Astrocyte (in vitro differentiated cells and primary cell): Measurements from ENCODE around the gene ASB16. TPM values are rescaled to one million over a fixed set of nuclear protein-coding genes. Genes with fewer than 3 reads are reported as not detected.

Source experiments
- DNase-seq: peaks from one replicate; pipeline ENCODE4 v3.0.0-alpha.2; 2010; ENCODE audit warnings: low read depth
- FAIRE-seq: peaks from 2 replicates; lab custom pipeline; 2011; peaks lifted over from hg19 to GRCh38; lab: Jason Lieb, UNC
- H2AFZ ChIP-seq: 2 replicates; pipeline ENCODE4 v1.6.0; 2012; ENCODE audit warnings: low read depth, low read length, inconsistent platforms
- H3K27ac ChIP-seq: 2 replicates; pipeline ENCODE4 v1.5.1; 2011; ENCODE audit warnings: low read depth, low read length, inconsistent platforms
- H3K27me3 ChIP-seq: 2 replicates; pipeline ENCODE4 v1.6.0; 2011; ENCODE audit warnings: low read length, inconsistent platforms; ENCODE audit not compliant: insufficient read depth
- H3K36me3 ChIP-seq: 2 replicates; pipeline ENCODE4 v1.5.1; 2011; ENCODE audit warnings: low read length, inconsistent platforms; ENCODE audit not compliant: insufficient read depth
- H3K4me1 ChIP-seq: 2 replicates; pipeline ENCODE4 v1.5.1; 2011; ENCODE audit warnings: low read length, inconsistent platforms; ENCODE audit not compliant: insufficient read depth
- H3K4me2 ChIP-seq: 2 replicates; pipeline ENCODE4 v1.6.0; 2012; ENCODE audit warnings: low read length, inconsistent platforms
- H3K4me3 ChIP-seq: 2 replicates; pipeline ENCODE4 v1.5.1; 2011; ENCODE audit warnings: low read depth, mild to moderate bottlenecking, low read length, inconsistent platforms; ENCODE audit not compliant: insufficient read depth
- H3K79me2 ChIP-seq: 2 replicates; pipeline ENCODE4 v1.6.0; 2012; ENCODE audit warnings: mild to moderate bottlenecking, low read length, inconsistent platforms; ENCODE audit not compliant: insufficient read depth
- H3K9ac ChIP-seq: 2 replicates; pipeline ENCODE4 v1.6.0; 2012; ENCODE audit warnings: mild to moderate bottlenecking, low read length, inconsistent platforms
- H3K9me3 ChIP-seq: 2 replicates; pipeline ENCODE4 v1.5.1; 2012; ENCODE audit warnings: low read depth, mild to moderate bottlenecking, low read length, inconsistent platforms; ENCODE audit not compliant: insufficient read depth
- H4K20me1 ChIP-seq: 2 replicates; pipeline ENCODE4 v1.6.0; 2012; ENCODE audit warnings: low read length, inconsistent platforms; ENCODE audit not compliant: insufficient read depth
- H3K27ac Mint-ChIP-seq: one replicate; pipeline ENCODE4 v1.8.0; 2021; ENCODE audit warnings: mild to moderate bottlenecking, mixed read lengths; ENCODE audit not compliant: unreplicated experiment
- H3K27me3 Mint-ChIP-seq: one replicate; pipeline ENCODE4 v1.8.0; 2021; ENCODE audit warnings: low read depth, mixed read lengths; ENCODE audit not compliant: unreplicated experiment
- H3K36me3 Mint-ChIP-seq: one replicate; pipeline ENCODE4 v1.8.0; 2021; ENCODE audit warnings: low read depth, mixed read lengths; ENCODE audit not compliant: unreplicated experiment
- H3K4me1 Mint-ChIP-seq: one replicate; pipeline ENCODE4 v1.8.0; 2021; ENCODE audit warnings: low read depth, mixed read lengths; ENCODE audit not compliant: unreplicated experiment
- H3K4me3 Mint-ChIP-seq: one replicate; pipeline ENCODE4 v1.8.0; 2021; ENCODE audit warnings: mild to moderate bottlenecking, moderate library complexity, mixed read lengths; ENCODE audit not compliant: unreplicated experiment
- H3K9me3 Mint-ChIP-seq: one replicate; pipeline ENCODE4 v1.8.0; 2021; ENCODE audit warnings: mild to moderate bottlenecking, mixed read lengths; ENCODE audit not compliant: unreplicated experiment
- EZH2 ChIP-seq: IDR thresholded peaks from 2 replicates; pipeline ENCODE4 v1.6.1; 2012; ENCODE audit warnings: mild to moderate bottlenecking, low read length, inconsistent platforms; ENCODE audit not compliant: insufficient read depth
- total RNA-seq: library from RNA; stranded (reverse); gene quantifications from 2 replicates; pipeline ENCODE4 v1.2.1, GENCODE V29; 2021
- TF ChIP-seq, protein P1 (sequence below): IDR thresholded peaks from 2 replicates; pipeline ENCODE4 v1.5.1; 2011; ENCODE audit warnings: low read depth, mild to moderate bottlenecking, inconsistent platforms, low read length, moderate library complexity; ENCODE audit not compliant: insufficient read depth

The ASB16 gene
- total RNA-seq, 1 donor from 2014 or later: not detected

DNA sequence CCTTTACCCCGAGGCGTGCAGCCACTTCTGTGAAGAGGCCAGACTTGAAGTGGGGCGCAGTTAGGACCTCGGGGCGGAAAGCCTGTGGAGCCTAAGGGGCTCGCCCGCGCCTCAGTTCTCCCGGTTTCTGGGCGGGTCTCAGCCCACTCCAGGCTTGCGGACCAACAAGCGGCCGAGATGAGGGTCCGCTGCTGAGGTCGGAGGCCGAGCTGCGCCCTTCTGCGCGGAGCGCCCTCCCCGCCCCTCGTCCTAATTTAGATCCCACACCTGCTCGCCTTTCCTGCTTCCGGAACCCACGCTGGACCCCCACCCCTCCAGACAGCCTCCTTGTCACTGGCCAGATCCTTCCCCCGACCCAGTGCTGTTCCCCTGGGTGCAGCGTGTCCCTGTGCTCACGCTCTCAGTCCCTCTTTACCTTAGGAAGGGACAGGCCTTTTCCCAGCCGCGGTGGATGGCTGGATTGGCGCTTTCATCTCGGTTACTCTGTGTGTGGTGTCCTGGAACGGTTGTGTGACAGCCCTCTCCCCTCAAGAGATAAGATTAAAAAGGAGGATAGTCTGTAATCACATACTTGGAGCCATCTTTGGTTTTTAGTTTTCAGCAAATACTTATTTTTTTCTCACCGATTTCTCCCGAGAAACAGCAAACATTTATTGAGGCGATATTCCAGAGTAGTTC, 30.1 kb downstream of the ASB16 start:
- H3K79me2 ChIP-seq: peaks cover 24% of the 10 kb centered on the region
- H3K4me3 Mint-ChIP-seq: peak overlapping the region; percentile 89
- H2AFZ ChIP-seq: peak overlapping the region; percentile 86
- peaks cover 21% of the 10 kb centered on the region for H3K4me1 Mint-ChIP-seq
- peak overlapping the region; percentile 75 for H3K27ac ChIP-seq
- H3K27ac Mint-ChIP-seq: peak overlapping the region; percentile 94
- peak overlapping the region; percentile 81 for H3K4me3 ChIP-seq
- H3K36me3 ChIP-seq: peaks cover 6% of the 10 kb centered on the region
- H3K27me3 Mint-ChIP-seq: no peaks in the 10 kb centered on the region
- TF ChIP-seq, protein P1, sequence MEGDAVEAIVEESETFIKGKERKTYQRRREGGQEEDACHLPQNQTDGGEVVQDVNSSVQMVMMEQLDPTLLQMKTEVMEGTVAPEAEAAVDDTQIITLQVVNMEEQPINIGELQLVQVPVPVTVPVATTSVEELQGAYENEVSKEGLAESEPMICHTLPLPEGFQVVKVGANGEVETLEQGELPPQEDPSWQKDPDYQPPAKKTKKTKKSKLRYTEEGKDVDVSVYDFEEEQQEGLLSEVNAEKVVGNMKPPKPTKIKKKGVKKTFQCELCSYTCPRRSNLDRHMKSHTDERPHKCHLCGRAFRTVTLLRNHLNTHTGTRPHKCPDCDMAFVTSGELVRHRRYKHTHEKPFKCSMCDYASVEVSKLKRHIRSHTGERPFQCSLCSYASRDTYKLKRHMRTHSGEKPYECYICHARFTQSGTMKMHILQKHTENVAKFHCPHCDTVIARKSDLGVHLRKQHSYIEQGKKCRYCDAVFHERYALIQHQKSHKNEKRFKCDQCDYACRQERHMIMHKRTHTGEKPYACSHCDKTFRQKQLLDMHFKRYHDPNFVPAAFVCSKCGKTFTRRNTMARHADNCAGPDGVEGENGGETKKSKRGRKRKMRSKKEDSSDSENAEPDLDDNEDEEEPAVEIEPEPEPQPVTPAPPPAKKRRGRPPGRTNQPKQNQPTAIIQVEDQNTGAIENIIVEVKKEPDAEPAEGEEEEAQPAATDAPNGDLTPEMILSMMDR: no peak
- no peak for TF ChIP-seq EZH2
- H4K20me1 ChIP-seq: peaks cover 16% of the 10 kb centered on the region
- FAIRE-seq (no peak), DNase-seq (no peak)
- H3K4me1 ChIP-seq: peaks cover 36% of the 10 kb centered on the region
- H3K27me3 ChIP-seq: no peaks in the 10 kb centered on the region
- H3K4me2 ChIP-seq: peak overlapping the region; percentile 94
- no peaks in the 10 kb centered on the region for H3K9me3 Mint-ChIP-seq
- no peaks in the 10 kb centered on the region for H3K9me3 ChIP-seq
- H3K36me3 Mint-ChIP-seq: peaks cover 7% of the 10 kb centered on the region
- H3K9ac ChIP-seq: peak overlapping the region; percentile 91

DNA sequence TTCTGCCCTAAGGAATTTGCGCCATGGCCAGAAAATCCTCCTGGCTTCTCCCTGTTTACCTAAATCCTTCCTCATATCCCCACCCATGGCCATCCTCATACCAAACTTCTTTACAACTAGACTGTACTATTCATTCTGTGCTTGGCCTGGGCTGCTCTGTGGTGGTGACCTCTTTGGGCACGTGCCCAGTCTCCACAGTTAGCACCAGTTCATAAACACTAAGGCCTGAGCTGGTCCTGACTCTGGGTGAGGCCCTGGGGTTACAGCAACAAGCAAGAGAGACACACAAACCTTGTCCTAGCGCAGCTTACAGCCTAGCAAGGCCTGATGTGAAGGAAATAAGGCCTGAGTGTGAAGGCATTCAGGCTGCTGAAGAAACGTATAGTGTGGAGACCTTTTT, 32.3 kb downstream of the ASB16 start:
- H3K4me1 ChIP-seq: peaks cover 28% of the 10 kb centered on the region
- H3K4me3 Mint-ChIP-seq: no peak overlapping the region
- H3K4me2 ChIP-seq: no peak overlapping the region
- H3K27ac Mint-ChIP-seq: no peak overlapping the region
- no peaks in the 10 kb centered on the region for H3K27me3 ChIP-seq
- H3K9me3 Mint-ChIP-seq: no peaks in the 10 kb centered on the region
- DNase-seq (no peak), FAIRE-seq (no peak)
- no peak overlapping the region for H2AFZ ChIP-seq
- no peak overlapping the region for H3K27ac ChIP-seq
- no peaks in the 10 kb centered on the region for H3K27me3 Mint-ChIP-seq
- H3K36me3 ChIP-seq: peaks cover 3% of the 10 kb centered on the region
- TF ChIP-seq EZH2: no peak
- TF ChIP-seq, protein P1: no peak
- H4K20me1 ChIP-seq: peaks cover 19% of the 10 kb centered on the region
- peaks cover 12% of the 10 kb centered on the region for H3K79me2 ChIP-seq
- peaks cover 17% of the 10 kb centered on the region for H3K4me1 Mint-ChIP-seq
- H3K36me3 Mint-ChIP-seq: peaks cover 6% of the 10 kb centered on the region
- no peak overlapping the region for H3K4me3 ChIP-seq
- no peaks in the 10 kb centered on the region for H3K9me3 ChIP-seq
- H3K9ac ChIP-seq: no peak overlapping the region

DNA sequence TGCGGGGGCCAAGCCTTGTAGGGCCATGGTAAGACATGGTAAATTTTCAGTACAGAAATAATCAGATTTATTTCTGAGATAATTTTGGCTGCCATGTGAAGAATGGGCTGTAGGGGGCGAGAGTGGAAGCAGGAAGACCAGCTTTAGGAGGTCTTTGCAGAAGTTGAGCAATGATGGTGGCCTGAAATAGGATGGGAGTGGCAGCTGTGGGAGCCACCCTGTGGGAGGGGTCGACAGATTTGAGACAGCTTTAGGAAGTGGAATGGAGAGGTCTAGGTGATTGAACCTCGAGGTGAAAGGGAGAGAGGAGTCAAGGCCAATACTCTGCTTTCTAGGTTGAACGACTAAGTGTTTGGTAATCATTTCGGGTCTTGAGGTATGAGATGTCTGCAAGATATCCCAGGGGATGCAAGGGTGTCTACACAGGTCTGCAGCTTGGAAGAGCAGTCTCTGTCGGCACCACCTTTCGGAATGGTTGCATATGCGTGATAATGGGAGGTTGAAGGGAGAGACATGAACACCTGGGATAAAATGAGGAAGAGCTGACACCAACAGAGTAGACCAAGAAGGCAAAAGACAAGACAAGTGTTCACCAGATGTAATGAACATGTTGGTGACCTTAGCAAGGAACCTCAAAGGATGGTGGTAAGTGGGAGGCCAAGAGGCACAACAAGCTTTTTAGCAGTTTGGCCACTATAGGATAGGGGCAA, 33.4 kb downstream of the ASB16 start:
- H3K27ac ChIP-seq: no peak overlapping the region
- no peak overlapping the region for H3K4me3 ChIP-seq
- H3K4me1 Mint-ChIP-seq: peaks cover 13% of the 10 kb centered on the region
- no peak for TF ChIP-seq EZH2
- TF ChIP-seq, protein P1: peak; percentile 72
- H3K9me3 Mint-ChIP-seq: no peaks in the 10 kb centered on the region
- FAIRE-seq: no peak
- H3K79me2 ChIP-seq: peaks cover under 1% of the 10 kb centered on the region
- no peaks in the 10 kb centered on the region for H3K27me3 ChIP-seq
- peak overlapping the region; percentile 1 for H3K4me2 ChIP-seq
- no peaks in the 10 kb centered on the region for H3K9me3 ChIP-seq
- H4K20me1 ChIP-seq: peaks cover 19% of the 10 kb centered on the region
- H3K36me3 ChIP-seq: peaks cover 3% of the 10 kb centered on the region
- no peaks in the 10 kb centered on the region for H3K27me3 Mint-ChIP-seq
- no peak overlapping the region for H2AFZ ChIP-seq
- peak overlapping the region; percentile 8 for H3K4me3 Mint-ChIP-seq
- no peak overlapping the region for H3K9ac ChIP-seq
- DNase-seq: no peak
- H3K4me1 ChIP-seq: peaks cover 26% of the 10 kb centered on the region
- H3K27ac Mint-ChIP-seq: peak overlapping the region; percentile 22
- peaks cover 6% of the 10 kb centered on the region for H3K36me3 Mint-ChIP-seq
